Heart right ventricle (tissue), 16 donors: ENCODE data around the gene AK9. TPM values are rescaled to one million over a fixed set of nuclear protein-coding genes. Genes with fewer than 3 reads are reported as not detected.
"Not testable (repeated sequence)": the region's sequence is repeated elsewhere in the genome, so short reads cannot be mapped to it uniquely, and the experiment has no call there.

Experiments
- ATAC-seq, 8 donors: fragments of 200-7000 bp; cut with Tn5 transposase; one replicate each; pipeline ENCODE4 v1.9.1; 2020; ENCODE audit warnings: mild to moderate bottlenecking in 8 of 8, moderate library complexity in 8 of 8, moderate number of reproducible peaks in 1 of 8
- DNase-seq, 2 donors: peaks; one replicate each; pipeline ENCODE4 v3.0.0-alpha.2; 2020
- H3K27ac ChIP-seq, 10 donors: fragments of 200-600 bp; sonication (generic) in 2 of 10; one replicate each; pipeline versions ENCODE4 v1.5.0 to v1.8.0; 2020 to 2022; ENCODE audit warnings: mild to moderate bottlenecking in 3 of 10
- H3K27me3 ChIP-seq, 7 donors: fragments of 200-600 bp; one replicate each; pipeline ENCODE4 v1.8.0; 2021 to 2022; ENCODE audit warnings: mild to moderate bottlenecking in 2 of 7
- H3K36me3 ChIP-seq, 9 donors: fragments of 200-600 bp; sonication (generic) in 1 of 9; one replicate each; pipeline versions ENCODE4 v1.5.0 to v1.8.0; 2020 to 2022; ENCODE audit warnings: mild to moderate bottlenecking in 2 of 9
- H3K4me1 ChIP-seq, 9 donors: fragments of 200-600 bp; sonication (generic) in 1 of 9; one replicate each; pipeline versions ENCODE4 v1.5.0 to v1.8.0; 2020 to 2022; ENCODE audit warnings: mild to moderate bottlenecking in 4 of 9
- H3K4me3 ChIP-seq, 10 donors: fragments of 200-600 bp; sonication (generic) in 2 of 10; one replicate each; pipeline versions ENCODE4 v1.5.0 to v1.8.0; 2020 to 2022; ENCODE audit warnings: mild to moderate bottlenecking in 7 of 10, moderate library complexity in 2 of 10
- H3K9me3 ChIP-seq, 11 donors: fragments of 200-600 bp in 10 of 11; sonication (generic) in 2 of 11; one replicate each; pipeline versions ENCODE4 v1.5.0 to v1.8.0; 2013 to 2022; ENCODE audit warnings: mild to moderate bottlenecking in 2 of 11, control low read depth in 1 of 11, moderate library complexity in 1 of 11
- WGBS, 2 donors: extraction: QIAGEN DNeasy Blood & Tissue Kit; methylation state at CpG; one replicate each; pipeline ENCODE4 v1.1.7; 2013; ENCODE audit warnings: inconsistent platforms in 1 of 2; 5-methylcytosine and 5-hydroxymethylcytosine counted together
- intact Hi-C, 10 donors: fragments of 100-400 bp; cut with DNase I; formaldehyde crosslinking; loops; one replicate each; pipeline versions ENCODE4 v1.11.1 to v1.14.2; 2022
- polyA plus RNA-seq, 2 donors: library from polyadenylated mRNA; stranded (reverse); fragments of 200-250 nt; gene quantifications; one replicate each; pipeline ENCODE4 v1.2.3, GENCODE V29; 2013
- total RNA-seq, 10 donors: library from RNA; stranded (reverse); fragmentation: NEBNext Ultra II Directional in 3 of 10; extraction: Animal tissue kit (Norgen Biotek cat#: 25700) in 3 of 10; gene quantifications; one replicate each; pipeline versions ENCODE4 v1.2.1 to v1.2.4, GENCODE V29; 2021 to 2023
- TF ChIP-seq, protein P1 (sequence below), 9 donors: fragments of 200-600 bp; sonication (generic) in 2 of 9; IDR thresholded peaks; one replicate each; pipeline versions ENCODE4 v1.5.0 to v1.8.0; 2021 to 2022; ENCODE audit warnings: antibody characterized with exemption in 9 of 9, mild to moderate bottlenecking in 5 of 9, moderate library complexity in 1 of 9
- donor health status: Arrhythmogenic right ventricular cardiomyopathy.
- donor health status: ischemic (EF 13 %, LVEDD 7.1; RV severe dilation, severe dysfunction).
- donor health status: healthy with polysubstance abuse.
- donor health status: DM: no; HTN: yes; CAD: no.
- donor health status: DM: no; HTN: no; CAD: no.
- donor health status: ischemic (EF 25% LVEDD 6.9; RV normal size, moderate dysfunction).
- donor health status: ischemic (EF 25% LVEDD 5.7; RV mildly dilated, moderate dysfunction).
- donor health status: healthy.
- donor health status: DM: yes; HTN: yes; CAD: no.
- donor health status: Ischemic cardiomyopathy.
- donor health status: ischemic (EF 35%, LVEDD 5.7; RV mildly dilated, moderate dysfunction).
- donor health status: nonischemic (EF 11% LVEDD 7.7; RV severe dilation, severe dysfunction).
- donor health status: DM: yes; HTN: yes; CAD: no.
- donor health status: PGD.
- donor health status: ischemic (EF 29% LVEDD 5.4; RV normal size, mild dysfunction).
- donor health status: nonischemic (EF 23%, LVEDD 6.1; RV moderate dilation, normal function).

AK9 gene
- total and polyA plus RNA-seq, 12 donors, result 4.6 to 17.0 (median 10.9) TPM

GRCh38 chr6:109521080-109521479 lies 169.9 kb downstream of the AK9 start:
- no peak for ATAC-seq
- intact Hi-C loops, result loop anchor here in 6 of 10 donors (5.0 to 10.0 kb wide), 5 partner anchors 174 to 874 kb away; partner anchors contain the start of genes AK9 (in 2 of the 6) and FIG4 (in 2 of the 6)
- peaks cover 0 to 5% (median 0%) of the 10 kb centered on the region in 9 donors for H3K4me1 ChIP-seq

GRCh38 chr6:109519647-109520046 lies 171.4 kb downstream of the AK9 start:
- H3K9me3 ChIP-seq, result peaks cover 0 to 20% (median 0%) of the 10 kb centered on the region in 11 donors
- H3K36me3 ChIP-seq, ATAC-seq, H3K27ac ChIP-seq, DNase-seq, H3K4me3 ChIP-seq, H3K4me1 ChIP-seq, H3K27me3 ChIP-seq: not testable (repeated sequence)
- intact Hi-C loops, result loop anchor here in 7 of 10 donors (5.0 to 10.0 kb wide), 6 partner anchors 165 to 875 kb away; partner anchors contain the start of genes AK9 (in 2 of the 7) and FIG4 (in 2 of the 7)

More at GRCh38 chr6:109521080-109521479, 169.9 kb downstream of the AK9 start:
- Histone ChIP-seq H3K36me3 (no peaks in the 10 kb centered on the region), H3K27ac (no peak overlapping the region), H3K4me3 (no peak overlapping the region), H3K27me3 (no peaks in the 10 kb centered on the region), H3K9me3 (peaks cover 0 to 21% (median 0%) of the 10 kb centered on the region in 11 donors)
- WGBS, 2 donors, result 65 to 78% methylated on average over 3 of the region's 3 CpGs
- TF ChIP-seq, protein P1, sequence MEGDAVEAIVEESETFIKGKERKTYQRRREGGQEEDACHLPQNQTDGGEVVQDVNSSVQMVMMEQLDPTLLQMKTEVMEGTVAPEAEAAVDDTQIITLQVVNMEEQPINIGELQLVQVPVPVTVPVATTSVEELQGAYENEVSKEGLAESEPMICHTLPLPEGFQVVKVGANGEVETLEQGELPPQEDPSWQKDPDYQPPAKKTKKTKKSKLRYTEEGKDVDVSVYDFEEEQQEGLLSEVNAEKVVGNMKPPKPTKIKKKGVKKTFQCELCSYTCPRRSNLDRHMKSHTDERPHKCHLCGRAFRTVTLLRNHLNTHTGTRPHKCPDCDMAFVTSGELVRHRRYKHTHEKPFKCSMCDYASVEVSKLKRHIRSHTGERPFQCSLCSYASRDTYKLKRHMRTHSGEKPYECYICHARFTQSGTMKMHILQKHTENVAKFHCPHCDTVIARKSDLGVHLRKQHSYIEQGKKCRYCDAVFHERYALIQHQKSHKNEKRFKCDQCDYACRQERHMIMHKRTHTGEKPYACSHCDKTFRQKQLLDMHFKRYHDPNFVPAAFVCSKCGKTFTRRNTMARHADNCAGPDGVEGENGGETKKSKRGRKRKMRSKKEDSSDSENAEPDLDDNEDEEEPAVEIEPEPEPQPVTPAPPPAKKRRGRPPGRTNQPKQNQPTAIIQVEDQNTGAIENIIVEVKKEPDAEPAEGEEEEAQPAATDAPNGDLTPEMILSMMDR (IDR thresholded peaks at IDR 0.05), result no peak
- DNase-seq, result no peak

DNA sequence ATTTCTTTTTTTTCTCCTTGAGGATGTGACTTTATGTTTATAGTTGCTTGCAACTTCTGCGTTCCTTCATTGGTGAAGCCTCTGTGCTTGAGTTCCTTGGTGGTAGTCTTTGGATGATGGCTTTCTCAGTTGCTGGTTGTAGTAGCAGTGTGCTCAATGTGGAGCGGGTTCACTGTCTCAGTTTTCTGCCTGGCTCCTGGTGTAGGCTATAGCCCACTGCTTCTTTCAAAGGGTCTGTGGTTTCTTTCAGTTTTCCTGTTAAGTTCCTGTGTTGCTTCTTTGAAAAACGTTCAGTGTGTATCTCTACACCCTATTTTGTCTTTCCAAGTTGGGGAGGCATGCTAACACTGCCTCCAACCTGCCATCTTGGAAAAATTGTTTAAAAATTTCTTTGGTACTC lies 174.1 kb downstream of the AK9 start:
- ATAC-seq, result no peak
- Histone ChIP-seq H3K9me3 (peaks cover 0 to 6% (median 0%) of the 10 kb centered on the region in 11 donors), H3K36me3 (no peaks in the 10 kb centered on the region), H3K27ac (no peak overlapping the region), H3K4me3 (no peak overlapping the region), H3K27me3 (no peaks in the 10 kb centered on the region), H3K4me1 (peaks cover 0 to 18% (median 4%) of the 10 kb centered on the region in 9 donors)
- intact Hi-C loops, result loop anchor here in 1 of 10 donors (10.0 kb wide), 1 partner anchor 168 kb away; no protein-coding TSS in a partner anchor
- DNase-seq, result no peak
- 76 to 77% methylated on average over 3 of the region's 3 CpGs for WGBS, 2 donors
- TF ChIP-seq, protein P1 (IDR thresholded peaks at IDR 0.05), result no peak

- WGBS, 2 donors, result 78 to 79% methylated on average over 6 of the region's 6 CpGs
- Histone ChIP-seq H3K9me3 (peaks cover 0 to 6% (median 0%) of the 10 kb centered on the region in 11 donors), H3K4me1 (peaks cover 0 to 25% (median 4%) of the 10 kb centered on the region in 9 donors), H3K36me3 (no peaks in the 10 kb centered on the region), H3K27me3 (no peaks in the 10 kb centered on the region), H3K27ac (no peak overlapping the region), H3K4me3 (peak overlapping the region in 1 of 10 donors; percentile 24)
- no peak for DNase-seq
- ATAC-seq, result no peak
- intact Hi-C loops, result loop anchor here in 1 of 10 donors (10.0 kb wide), 1 partner anchor 169 kb away; no protein-coding TSS in a partner anchor
- TF ChIP-seq, protein P1 (IDR thresholded peaks at IDR 0.05), result no peak
Measured at GRCh38 chr6:109515781-109516409, 175.1 kb downstream of the AK9 start.

DNA sequence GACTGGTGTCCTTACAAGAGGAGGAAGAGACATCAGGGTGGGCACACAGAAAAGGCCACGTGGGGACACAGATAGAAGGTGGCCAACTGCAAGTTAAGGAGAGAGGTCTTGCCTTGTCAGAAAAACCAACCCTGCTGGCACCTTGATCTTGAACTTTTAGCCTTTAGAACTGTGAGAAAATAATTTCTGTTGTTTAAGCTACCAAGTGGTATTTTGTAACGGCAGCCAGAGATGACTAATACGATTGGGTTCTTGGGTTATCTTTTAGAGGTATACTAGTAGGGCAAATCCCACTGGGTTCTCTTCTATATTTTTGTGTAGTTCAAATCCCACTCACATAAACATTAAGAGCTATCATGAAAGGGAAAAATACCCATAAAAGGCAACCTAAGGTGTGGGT lies 176.1 kb downstream of the AK9 start:
- H3K27ac ChIP-seq, result no peak overlapping the region
- ATAC-seq, result no peak
- peaks cover 0 to 25% (median 4%) of the 10 kb centered on the region in 9 donors for H3K4me1 ChIP-seq
- DNase-seq, result no peak
- 87 to 92% methylated on average over 3 of the region's 3 CpGs for WGBS, 2 donors
- intact Hi-C loops, result loop anchor here in 1 of 10 donors (10.0 kb wide), 1 partner anchor 170 kb away; no protein-coding TSS in a partner anchor
- no peak overlapping the region for H3K4me3 ChIP-seq
- peaks cover 0 to 5% (median 0%) of the 10 kb centered on the region in 11 donors for H3K9me3 ChIP-seq
- TF ChIP-seq, protein P1 (IDR thresholded peaks at IDR 0.05), result no peak
- H3K27me3 ChIP-seq, result no peaks in the 10 kb centered on the region
- no peaks in the 10 kb centered on the region for H3K36me3 ChIP-seq
